B cell (primary cell): ENCODE results near the gene CCDC85B.

Experiments used
- CTCF ChIP-seq: fragments of 200-600 bp; IDR thresholded peaks from one replicate; pipeline ENCODE4 v1.8.0; 2022; ENCODE audit warnings: antibody characterized with exemption, mild to moderate bottlenecking
- EZH2 ChIP-seq: IDR thresholded peaks from 2 replicates; pipeline ENCODE4 v1.6.1; 2012; ENCODE audit warnings: borderline replicate concordance, low read depth, mild to moderate bottlenecking, moderate library complexity, low read length; ENCODE audit not compliant: insufficient read depth, poor library complexity, severe bottlenecking

- no peak for TF ChIP-seq CTCF
- no peak for TF ChIP-seq EZH2
Observed at GRCh38 chr11:65843811-65844210, 46.7 kb upstream of the CCDC85B start.
